Measurements from ENCODE around the gene BMPER.

Gene BMPER

DNA sequence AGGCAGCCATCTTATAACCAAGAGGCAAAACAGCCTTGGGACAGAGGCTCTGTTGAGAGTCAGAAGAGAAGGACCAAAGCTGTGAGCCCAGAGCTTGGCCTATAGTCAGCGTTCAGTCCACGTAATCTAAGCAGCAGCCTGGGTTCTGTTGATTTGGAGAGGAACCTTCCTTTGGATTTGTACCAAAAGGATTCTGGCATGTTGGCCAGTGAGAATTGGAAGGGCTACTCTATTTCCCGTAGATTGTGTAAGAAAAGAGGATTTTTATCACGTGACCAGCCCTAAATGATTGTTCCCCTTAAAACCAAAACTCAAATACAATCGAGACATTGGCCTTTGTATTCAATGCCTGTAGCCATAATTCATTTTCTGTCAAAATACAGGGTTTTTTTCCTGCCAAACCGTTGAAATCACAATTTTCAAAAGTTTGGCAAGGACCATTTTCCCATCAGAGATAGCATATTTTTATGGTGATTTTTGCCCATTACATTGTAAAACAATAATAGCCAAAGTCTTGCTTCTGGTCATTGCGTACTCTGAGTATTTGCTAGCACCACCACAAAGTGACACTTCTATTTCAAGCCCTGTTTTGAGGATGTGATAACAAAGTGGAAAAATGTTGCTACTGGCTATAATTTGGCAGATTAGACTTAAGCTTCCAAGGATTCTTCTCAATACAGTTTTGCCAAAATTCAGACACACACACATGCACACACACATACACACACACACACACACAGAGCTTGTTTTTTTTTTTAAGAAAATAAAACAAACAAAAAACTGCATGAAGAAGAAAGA is 23.1 kb upstream of the BMPER start:
- TF ChIP-seq POLR2A (IDR thresholded peaks at IDR 0.05; ENCODE audit: low read depth, low read length), result no peak
- FAIRE-seq (no peak), DNase-seq (ENCODE audit: insufficient read length, low spot score) (no peak)

DNA sequence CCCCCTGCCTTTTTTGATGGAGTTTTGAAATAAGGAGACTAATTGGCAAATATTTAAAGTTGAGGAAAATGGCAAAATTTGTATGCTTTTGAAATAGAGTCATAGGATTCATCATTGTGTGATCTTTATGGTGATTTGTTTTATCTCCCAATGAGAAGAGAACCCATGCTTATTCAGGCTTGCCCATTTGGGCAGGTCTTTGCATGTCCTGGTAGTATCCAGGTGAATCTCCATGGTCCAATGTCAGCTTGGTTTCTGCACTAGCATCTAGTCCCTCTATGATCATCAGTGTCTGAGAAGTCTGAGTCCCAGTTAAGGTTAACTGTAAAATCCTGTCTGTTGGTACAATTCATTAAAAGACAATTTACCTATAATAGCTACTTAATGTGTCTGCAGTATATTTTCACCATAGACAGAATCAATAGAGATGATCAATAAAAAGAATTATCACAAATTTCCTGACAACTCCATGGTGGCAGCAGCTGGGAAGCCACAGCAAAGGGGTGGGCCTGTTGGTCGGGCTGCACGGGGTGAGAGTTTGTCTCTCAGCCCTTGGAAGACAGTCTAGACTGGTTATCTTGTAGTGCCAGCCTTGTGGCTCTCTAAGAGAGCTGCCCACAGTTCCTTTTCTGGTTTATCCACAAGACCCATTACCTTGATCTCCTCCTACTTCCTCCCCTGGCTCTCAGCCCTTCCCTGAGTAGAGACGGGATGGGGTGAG is 22.2 kb upstream of the BMPER start:
- FAIRE-seq, result no peak
- DNase-seq (ENCODE audit: insufficient read length, low spot score), result no peak
- TF ChIP-seq POLR2A (IDR thresholded peaks at IDR 0.05; ENCODE audit: low read depth, low read length), result no peak

DNA sequence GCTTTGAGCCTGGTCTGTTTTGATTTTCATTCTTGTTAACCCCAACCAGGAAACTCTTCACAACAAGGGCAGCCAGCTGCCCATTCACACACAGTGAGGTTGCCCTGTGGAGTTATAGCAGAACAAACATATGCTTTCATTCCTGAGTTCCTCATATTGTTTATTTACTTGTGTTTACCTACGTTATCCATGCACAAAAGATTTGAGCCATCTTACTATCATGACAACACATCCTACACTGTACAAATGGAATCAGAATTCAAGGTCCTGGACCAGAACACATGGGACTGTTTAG is 21.7 kb upstream of the BMPER start:
- FAIRE-seq (no peak), DNase-seq (ENCODE audit: insufficient read length, low spot score) (no peak)
- no peak for TF ChIP-seq POLR2A (IDR thresholded peaks at IDR 0.05; ENCODE audit: low read depth, low read length)

DNA sequence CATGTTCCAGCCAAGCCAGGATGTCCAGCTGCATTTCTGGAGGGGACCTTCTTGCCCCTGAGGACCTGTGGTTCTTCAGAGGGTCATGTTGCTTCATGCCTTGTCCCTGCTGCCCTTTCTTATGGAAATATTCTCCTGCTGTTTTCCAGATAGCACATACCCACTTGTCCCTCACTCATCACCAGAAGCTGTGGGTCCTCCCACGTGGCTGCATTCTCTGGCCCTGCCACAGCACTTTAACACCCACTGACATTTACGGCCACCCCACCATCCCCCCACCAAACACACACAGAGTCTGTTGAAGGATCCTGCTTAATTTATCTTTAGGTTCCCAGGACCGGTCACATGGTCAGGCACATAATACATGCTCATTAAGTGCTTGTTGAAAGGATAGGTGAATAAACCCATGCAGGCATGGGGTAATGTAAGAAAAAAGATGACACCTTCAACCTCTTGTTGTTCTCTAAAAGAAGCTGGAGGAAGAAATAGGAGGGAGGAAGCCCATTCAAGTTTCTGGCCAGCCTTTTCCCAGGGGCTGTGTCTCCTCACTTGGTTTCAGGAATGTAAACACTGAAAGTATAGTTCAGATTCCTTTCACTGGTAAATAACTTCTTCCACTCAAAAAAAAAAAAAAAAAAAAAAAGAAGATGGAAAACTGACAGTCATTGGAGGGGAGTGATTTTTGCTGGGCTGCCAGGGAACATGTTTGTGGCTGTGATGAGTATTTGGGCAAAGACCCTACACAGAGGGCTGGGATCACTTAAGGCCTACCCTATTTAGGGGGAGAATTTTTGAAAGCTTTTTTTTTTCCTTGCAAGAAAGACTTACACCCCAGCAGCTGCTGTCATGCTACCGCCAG is 19.8 kb upstream of the BMPER start:
- DNase-seq (ENCODE audit: insufficient read length, low spot score), result no peak
- TF ChIP-seq POLR2A (IDR thresholded peaks at IDR 0.05; ENCODE audit: low read depth, low read length), result no peak
- no peak for FAIRE-seq

DNA sequence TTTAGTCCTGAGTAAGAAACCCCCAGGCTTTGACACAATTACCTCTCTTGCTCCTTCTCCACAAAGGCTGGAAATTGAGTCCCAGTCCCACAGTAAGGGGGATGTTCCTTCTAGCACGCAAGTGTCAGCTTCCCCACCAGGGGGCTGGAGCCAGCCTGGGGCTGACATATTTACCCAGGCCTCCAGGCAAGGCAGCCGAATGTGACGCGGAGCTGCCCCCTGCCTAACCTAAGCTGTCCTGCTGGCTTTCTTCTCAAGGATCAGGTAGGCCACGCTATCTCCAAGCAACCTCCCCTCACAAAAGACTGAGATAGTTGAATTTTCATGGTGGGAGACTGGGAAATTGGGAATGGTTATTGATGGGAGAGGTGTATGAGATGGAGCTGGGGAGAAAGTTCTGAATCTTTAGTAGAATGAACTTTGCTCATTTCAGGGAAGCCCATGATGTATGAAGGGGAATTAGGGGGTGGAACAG is 19.2 kb upstream of the BMPER start:
- FAIRE-seq, result no peak
- TF ChIP-seq POLR2A (IDR thresholded peaks at IDR 0.05; ENCODE audit: low read depth, low read length), result no peak
- no peak for DNase-seq (ENCODE audit: insufficient read length, low spot score)

DNA sequence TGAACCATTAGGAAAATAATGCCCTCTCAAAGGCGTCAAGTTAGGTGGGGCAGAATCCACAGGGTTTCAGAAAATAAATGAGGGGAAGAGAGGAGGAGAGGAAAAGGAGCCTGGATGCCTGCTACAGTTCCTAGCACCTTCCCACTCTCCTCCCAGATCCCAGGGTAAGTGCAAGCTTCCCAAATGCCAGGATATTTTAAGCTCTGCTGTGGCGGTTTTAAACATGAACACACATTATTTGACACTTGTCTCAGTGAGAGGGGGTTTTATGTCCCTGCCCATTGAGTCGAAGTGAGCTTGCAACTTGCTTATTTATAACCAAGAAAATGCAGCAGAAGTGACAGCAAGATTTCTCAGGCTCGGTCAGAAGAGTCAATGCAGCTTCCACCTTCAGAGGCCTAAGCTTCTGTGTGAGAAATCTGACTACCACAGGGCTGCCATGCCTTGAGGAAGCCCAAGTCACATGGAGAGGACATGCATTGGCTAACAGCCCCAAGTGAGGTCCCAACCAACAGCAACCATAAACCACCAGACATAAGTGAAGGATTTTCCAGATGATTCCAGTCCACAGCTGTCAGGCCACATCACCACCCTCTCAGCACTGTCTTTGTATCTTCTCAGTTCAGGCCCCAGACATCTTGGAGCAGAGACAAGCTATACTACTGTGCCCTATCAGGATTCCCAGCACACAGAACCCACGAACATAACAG is 17.9 kb upstream of the BMPER start:
- no peak for FAIRE-seq
- DNase-seq (ENCODE audit: insufficient read length, low spot score), result no peak
- no peak for TF ChIP-seq POLR2A (IDR thresholded peaks at IDR 0.05; ENCODE audit: low read depth, low read length)

DNA sequence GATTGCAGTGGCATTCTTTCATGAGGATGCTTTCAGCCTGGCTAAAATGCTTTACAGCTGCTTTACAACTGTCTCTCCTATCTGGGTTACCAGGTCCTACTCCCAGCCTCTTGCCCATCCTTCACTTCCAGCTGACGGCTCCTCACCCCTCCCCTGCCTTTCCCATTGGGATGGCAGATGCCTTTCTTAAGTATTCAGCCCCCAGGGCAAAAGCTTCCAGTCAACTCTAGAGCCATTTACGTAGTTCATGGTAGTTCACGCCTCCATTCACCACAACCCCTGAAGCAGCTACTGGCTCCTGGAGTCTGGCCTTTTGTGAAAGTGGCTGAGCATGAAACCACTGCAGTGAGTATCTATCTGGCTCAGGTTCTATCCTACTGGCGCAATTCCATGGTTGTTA is 17.2 kb upstream of the BMPER start:
- FAIRE-seq, result no peak
- TF ChIP-seq POLR2A (IDR thresholded peaks at IDR 0.05; ENCODE audit: low read depth, low read length), result no peak
- no peak for DNase-seq (ENCODE audit: insufficient read length, low spot score)

DNA sequence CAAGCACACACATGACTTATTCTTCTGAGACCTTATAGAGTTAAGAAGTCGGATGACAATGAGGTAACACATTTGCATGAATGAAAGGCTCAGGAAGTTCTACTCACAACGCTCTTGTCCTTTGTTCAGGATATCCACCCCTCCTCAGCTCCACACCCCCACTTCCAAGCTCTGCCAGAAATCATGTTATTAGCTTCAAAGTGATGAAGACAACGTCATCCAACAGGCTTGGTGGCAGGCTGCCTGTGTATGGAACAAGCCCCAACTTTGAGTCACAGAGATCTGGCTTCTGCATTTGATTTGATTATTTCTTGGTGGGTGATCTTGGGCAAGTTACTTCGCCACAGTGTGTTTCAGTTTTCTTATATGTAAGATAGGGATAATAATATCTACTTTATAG is 12.4 kb upstream of the BMPER start:
- DNase-seq (ENCODE audit: insufficient read length, low spot score) (no peak), FAIRE-seq (no peak)
- no peak for TF ChIP-seq POLR2A (IDR thresholded peaks at IDR 0.05; ENCODE audit: low read depth, low read length)

DNA sequence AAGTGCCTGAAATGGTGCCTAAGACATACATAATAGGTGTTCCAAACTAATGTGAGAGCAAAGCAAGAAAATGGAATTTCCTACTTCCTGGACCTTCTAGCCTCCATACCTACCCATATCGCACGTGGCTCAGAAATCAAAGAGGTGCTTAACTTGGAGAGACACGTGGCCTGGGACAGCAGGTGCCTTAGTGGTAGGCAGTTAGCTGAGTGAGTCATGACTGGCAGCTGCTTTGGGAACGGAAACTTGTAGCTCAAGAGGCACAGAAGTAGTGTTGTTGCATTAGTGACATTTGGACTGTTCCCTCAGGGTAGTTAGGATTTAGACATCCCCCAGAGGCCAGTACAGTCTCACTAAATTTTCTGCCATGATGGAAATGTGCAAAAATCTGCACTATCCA is 12.0 kb upstream of the BMPER start:
- no peak for DNase-seq (ENCODE audit: insufficient read length, low spot score)
- FAIRE-seq, result no peak
- TF ChIP-seq POLR2A (IDR thresholded peaks at IDR 0.05; ENCODE audit: low read depth, low read length), result no peak

DNA sequence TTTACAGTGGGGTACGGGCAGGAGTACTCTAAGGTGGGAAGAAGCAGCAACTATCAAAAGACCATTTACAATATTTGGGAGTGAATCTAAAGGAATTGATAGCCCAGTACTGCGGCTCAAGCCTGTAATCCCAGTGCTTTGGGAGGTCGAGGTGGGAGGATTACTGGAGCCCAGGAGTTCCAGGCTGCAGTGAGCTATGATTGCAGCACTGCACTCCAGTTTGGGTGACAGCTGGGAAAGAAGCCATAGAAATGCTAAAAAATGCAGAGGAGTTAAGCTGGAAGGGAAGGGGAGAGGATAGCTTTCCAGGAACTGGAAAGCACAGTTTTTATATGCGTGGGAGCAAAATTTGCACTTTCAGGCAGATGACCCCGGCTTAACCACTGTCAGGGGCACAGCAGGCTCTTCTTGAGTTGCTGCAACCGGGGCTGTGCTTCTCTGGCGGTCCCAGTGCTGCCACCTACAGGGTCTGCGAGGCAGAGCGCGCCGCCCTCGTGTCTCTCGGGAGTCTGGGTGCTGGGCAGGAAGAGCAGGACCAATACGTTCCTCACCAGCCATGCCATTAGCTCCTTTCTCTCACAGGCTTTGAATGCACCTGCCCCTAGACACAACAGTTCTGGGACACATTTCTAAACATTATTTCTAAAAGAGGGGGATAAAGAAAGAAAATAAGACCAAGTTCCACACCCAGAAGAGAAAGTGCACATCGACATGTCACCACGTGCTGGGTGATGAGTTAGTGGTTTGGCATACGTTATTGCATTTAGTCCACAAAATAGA is 10.1 kb upstream of the BMPER start:
- FAIRE-seq (peak; percentile 55), DNase-seq (ENCODE audit: insufficient read length, low spot score) (peak; percentile 88)
- TF ChIP-seq POLR2A (IDR thresholded peaks at IDR 0.05; ENCODE audit: low read depth, low read length), result no peak

DNA sequence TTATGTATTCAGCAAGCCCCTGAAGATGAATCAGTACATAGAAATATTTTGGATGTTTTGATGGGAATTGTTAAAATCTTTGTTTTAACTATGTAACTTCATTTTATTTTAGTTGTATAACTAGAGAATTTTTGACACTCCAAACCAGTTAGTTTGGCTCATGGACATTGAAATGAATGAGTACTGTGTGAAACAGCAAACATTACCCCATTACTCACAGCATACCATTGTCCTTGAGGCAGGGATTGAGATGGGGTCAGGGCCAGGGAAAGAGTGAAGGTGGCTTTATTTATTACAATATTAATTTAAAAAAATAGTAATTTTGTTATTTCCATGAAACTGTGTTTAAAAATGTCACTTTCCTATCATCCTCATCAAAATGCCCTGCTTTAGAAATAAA is 4.8 kb upstream of the BMPER start:
- DNase-seq (ENCODE audit: insufficient read length, low spot score) (no peak), FAIRE-seq (no peak)
- no peak for TF ChIP-seq POLR2A (IDR thresholded peaks at IDR 0.05; ENCODE audit: low read depth, low read length)

DNA sequence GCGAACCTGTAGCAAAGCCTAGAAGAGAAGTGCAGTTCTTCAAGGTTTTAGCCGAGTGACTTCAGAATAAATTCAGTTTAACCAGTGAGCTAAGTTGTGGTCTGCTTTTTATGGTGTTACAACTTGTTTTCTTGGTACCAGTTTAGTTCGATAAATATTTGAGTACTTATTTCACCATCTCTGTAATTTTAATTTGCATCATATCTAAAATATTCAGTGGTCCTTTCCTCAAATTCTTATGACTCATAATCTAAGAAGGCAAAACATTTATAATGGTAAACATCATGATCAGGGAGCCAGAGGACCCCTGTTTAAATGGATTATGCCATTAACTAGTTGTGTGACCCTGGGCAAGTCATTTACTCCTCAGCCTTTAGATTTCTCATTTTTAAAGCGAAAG is 4.1 kb upstream of the BMPER start:
- no peak for FAIRE-seq
- DNase-seq (ENCODE audit: insufficient read length, low spot score), result no peak
- no peak for TF ChIP-seq POLR2A (IDR thresholded peaks at IDR 0.05; ENCODE audit: low read depth, low read length)

DNA sequence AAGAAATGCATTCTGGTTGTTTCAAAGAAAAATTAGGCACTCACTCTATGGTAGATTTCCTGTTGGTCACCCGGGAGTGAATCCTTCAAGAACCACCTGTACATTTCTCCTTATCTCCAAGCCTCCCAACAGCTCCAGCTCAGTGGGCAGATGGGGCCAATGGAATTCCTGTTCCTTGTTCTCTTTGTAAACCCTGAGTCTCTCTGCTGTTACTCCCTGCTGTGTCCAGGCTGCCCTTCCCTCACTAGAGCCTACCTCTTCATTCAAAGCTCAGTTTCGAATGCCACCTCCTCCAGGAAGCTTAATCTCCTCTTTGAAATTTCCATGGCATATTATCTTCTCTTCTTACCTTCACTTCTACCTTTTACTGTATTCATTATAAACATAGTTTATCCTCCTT is 3.5 kb upstream of the BMPER start:
- FAIRE-seq, result no peak
- TF ChIP-seq POLR2A (IDR thresholded peaks at IDR 0.05; ENCODE audit: low read depth, low read length), result no peak
- no peak for DNase-seq (ENCODE audit: insufficient read length, low spot score)
